SK-N-SH (cell line): ENCODE data around the gene PLEKHA6. TPM values are rescaled to one million over a fixed set of nuclear protein-coding genes. Genes with fewer than 3 reads are reported as not detected.
A peak's percentile ranks its signal among the peaks of the same experiment; 100 is the strongest.

Experiments
- CTCF ChIA-PET: fragments of 300-600, 350-600 bp; formaldehyde crosslinking; extraction: SDS; loops from one replicate; lab custom pipeline; 2021; lab: Yijun Ruan, JAX
- POLR2A ChIA-PET: fragments of 350-600 bp; sonication (Branson Sonifier 250); formaldehyde crosslinking; extraction: SDS; loops from one replicate; lab custom pipeline; 2020; ENCODE audit warnings: antibody characterized with exemption, inconsistent platforms; lab: Yijun Ruan, JAX
- DNase-seq: peaks from one replicate; pipeline ENCODE4 v3.0.0; 2012
- H2AFZ ChIP-seq: fragments of 200-600 bp; sonication (generic); 2 replicates; pipeline ENCODE4 v1.8.1; 2016; ENCODE audit warnings: antibody characterized with exemption, mild to moderate bottlenecking, low read depth
- H3F3A ChIP-seq: fragments of 200-600 bp; sonication (generic); replicated peaks from 2 replicates; pipeline ENCODE3; 2016; ENCODE audit warnings: antibody characterized with exemption, mild to moderate bottlenecking; ENCODE audit not compliant: insufficient read depth
- H3K27ac ChIP-seq, 2 experiments: fragments of 200-500 bp in 1 of 2; fragments of 200-600 bp in 1 of 2; sonication (Bioruptor generic) in 1 of 2; sonication (generic), shearing (Covaris generic) in 1 of 2; 2 replicates each; pipeline versions ENCODE4 v1.5.1 to v1.6.1; 2014 to 2016; ENCODE audit warnings: low read depth in 2 of 2, inconsistent platforms in 1 of 2, low read length in 1 of 2, mild to moderate bottlenecking in 1 of 2, mixed read lengths in 1 of 2
- H3K27me3 ChIP-seq: fragments of 200-600 bp; sonication (generic), shearing (Covaris generic); 2 replicates; pipeline ENCODE4 v1.6.1; 2016; ENCODE audit warnings: mixed run types; ENCODE audit not compliant: insufficient read depth
- H3K36me3 ChIP-seq, 2 experiments: fragments of 200-500 bp in 1 of 2; fragments of 200-600 bp in 1 of 2; sonication (Bioruptor generic) in 1 of 2; sonication (generic) in 1 of 2; replicated peaks in 1 of 2; 2 replicates each; pipeline versions ENCODE3 to v1.5.1; 2014 to 2016; ENCODE audit warnings: low read length in 1 of 2, mild to moderate bottlenecking in 1 of 2; ENCODE audit not compliant: insufficient read depth in 2 of 2, control insufficient read depth in 1 of 2
- H3K4me1 ChIP-seq, 2 experiments: fragments of 200-500 bp in 1 of 2; fragments of 200-600 bp in 1 of 2; sonication (Bioruptor generic) in 1 of 2; sonication (generic), shearing (Covaris generic) in 1 of 2; 2 replicates each; pipeline versions ENCODE4 v1.5.1 to v1.6.1; 2014 to 2016; ENCODE audit warnings: low read depth in 1 of 2, low read length in 1 of 2, mixed run types in 1 of 2; ENCODE audit not compliant: insufficient read depth in 2 of 2, control insufficient read depth in 1 of 2
- H3K4me2 ChIP-seq: fragments of 200-600 bp; sonication (generic), shearing (Covaris generic); 2 replicates; pipeline ENCODE4 v1.6.1; 2017; ENCODE audit warnings: mixed run types
- H3K4me3 ChIP-seq, 2 experiments: fragments of 200-500 bp in 1 of 2; fragments of 200-600 bp in 1 of 2; sonication (Bioruptor generic) in 1 of 2; sonication (generic), shearing (Covaris generic) in 1 of 2; 2 replicates each; pipeline versions ENCODE4 v1.5.1 to v1.8.1; 2014 to 2016; ENCODE audit warnings: low read depth in 2 of 2, inconsistent platforms in 1 of 2, low read length in 1 of 2, mild to moderate bottlenecking in 1 of 2, mixed read lengths in 1 of 2, moderate library complexity in 1 of 2
- H3K79me2 ChIP-seq: fragments of 200-600 bp; sonication (generic); 2 replicates; pipeline ENCODE4 v1.8.1; 2017; ENCODE audit warnings: mild to moderate bottlenecking; ENCODE audit not compliant: insufficient read depth
- H3K9ac ChIP-seq: fragments of 200-600 bp; sonication (generic); 2 replicates; pipeline ENCODE4 v1.6.1; 2017; ENCODE audit warnings: mixed run types
- H3K9me2 ChIP-seq: fragments of 200-600 bp; sonication (generic); 2 replicates; pipeline ENCODE4 v1.6.1; 2017; ENCODE audit warnings: mixed run types
- H3K9me3 ChIP-seq: fragments of 200-600 bp; sonication (generic); 2 replicates; pipeline ENCODE4 v1.6.1; 2017; ENCODE audit warnings: mixed run types, mild to moderate bottlenecking, moderate library complexity
- H4K20me1 ChIP-seq: fragments of 200-600 bp; sonication (generic); 2 replicates; pipeline ENCODE4 v1.6.1; 2017; ENCODE audit warnings: mild to moderate bottlenecking, mixed run types; ENCODE audit not compliant: insufficient read depth
- CHD2 ChIP-seq: fragments of 150-350 bp; IDR thresholded peaks from 2 replicates; pipeline ENCODE4 v1.6.1; 2018; ENCODE audit warnings: low read length; ENCODE audit not compliant: partially characterized antibody
- EZH2phosphoT487 ChIP-seq: fragments of 200-600 bp; sonication (generic); IDR thresholded peaks from 2 replicates; pipeline ENCODE4 v1.6.1; 2017; ENCODE audit warnings: low read depth, mixed run types, mild to moderate bottlenecking, antibody characterized with exemption, moderate library complexity, borderline replicate concordance
- FOSL2 ChIP-seq: IDR thresholded peaks from 2 replicates; pipeline ENCODE4 v1.4.0; 2012; ENCODE audit warnings: low read depth, mild to moderate bottlenecking, moderate library complexity, borderline replicate concordance
- FOXJ3 ChIP-seq: sonication (generic); formaldehyde crosslinking; IDR thresholded peaks from 2 replicates; pipeline ENCODE4 v1.5.1; 2020; ENCODE audit warnings: mild to moderate bottlenecking, missing genetic modification reagents
- IRF3 ChIP-seq: fragments of 150-350 bp; IDR thresholded peaks from 2 replicates; pipeline ENCODE4 v1.6.1; 2016; ENCODE audit warnings: mild to moderate bottlenecking, low read depth, low read length
- MAX ChIP-seq: IDR thresholded peaks from 2 replicates; pipeline ENCODE4 v1.4.0; 2012; ENCODE audit warnings: low read depth
- RCOR1 ChIP-seq: fragments of 150-350 bp; IDR thresholded peaks from 2 replicates; pipeline ENCODE4 v1.6.1; 2017; ENCODE audit warnings: antibody characterized with exemption, low read length
- RXRA ChIP-seq: IDR thresholded peaks from 2 replicates; pipeline ENCODE4 v1.4.0; 2012; ENCODE audit warnings: low read depth, mild to moderate bottlenecking, borderline replicate concordance
- SIN3A ChIP-seq: IDR thresholded peaks from 2 replicates; pipeline ENCODE4 v1.6.1; 2012; ENCODE audit warnings: low read depth, mild to moderate bottlenecking, low read length, moderate library complexity, borderline replicate concordance
- TCF12 ChIP-seq: IDR thresholded peaks from 2 replicates; pipeline ENCODE4 v1.4.0; 2012
- TEAD4 ChIP-seq: IDR thresholded peaks from 2 replicates; pipeline ENCODE4 v1.4.0; 2012; ENCODE audit warnings: mild to moderate bottlenecking, borderline replicate concordance; ENCODE audit not compliant: insufficient read depth
- ZBTB33 ChIP-seq: IDR thresholded peaks from 2 replicates; pipeline ENCODE4 v1.4.0; 2012; ENCODE audit warnings: low read depth, borderline replicate concordance
- WGBS: methylation state at CpG from one replicate; pipeline ENCODE4 v1.1.6; 2017; ENCODE audit warnings: low lambda C conversion rate; 5-methylcytosine and 5-hydroxymethylcytosine counted together
- polyA plus RNA-seq, 3 experiments: library from polyadenylated mRNA; depleted of rRNA; stranded (reverse); fragments of >200 nt; gene quantifications; 2 replicates each; pipeline ENCODE4 v1.2.3, GENCODE V29; 2012
- TF ChIP-seq, protein P1 (sequence below): fragments of 150-350 bp; IDR thresholded peaks from 2 replicates; pipeline ENCODE4 v1.6.1; 2017; ENCODE audit warnings: antibody characterized with exemption, low read length, low read depth, borderline replicate concordance
- TF ChIP-seq, protein P2 (sequence below): IDR thresholded peaks from 2 replicates; pipeline ENCODE4; 2012

The PLEKHA6 gene
- polyA plus RNA-seq, 1 of the 3 experiments (the other 2 are of a cell fraction), result 1.2 TPM

- H4K20me1 ChIP-seq, result no peaks in the 10 kb centered on the region
- DNase-seq, result no peak
- TF ChIP-seq TEAD4, result no peak
- TF ChIP-seq MAX, result no peak
- 0 out of 2 replicates have a peak, but pooled peaks have one; percentile 32 for TF ChIP-seq FOSL2
- peak; percentile 47; the same call in 1 of the 2 replicates for TF ChIP-seq TCF12
- H3F3A ChIP-seq, result peaks cover 12% of the 10 kb centered on the region
- H3K27ac ChIP-seq, result peak overlapping the region in 1 of 2 experiments; percentile 23; a peak in 1 of 4 replicates
- H3K79me2 ChIP-seq, result no peaks in the 10 kb centered on the region
- no peaks in the 10 kb centered on the region for H3K36me3 ChIP-seq
- H3K27me3 ChIP-seq, result no peaks in the 10 kb centered on the region; the same call in 1 of the 2 replicates
- H3K9ac ChIP-seq, result no peak overlapping the region
- H2AFZ ChIP-seq, result no peak overlapping the region
- peaks cover 0 to 75% of the 10 kb centered on the region in 2 experiments; a peak in 2 of 4 replicates for H3K4me1 ChIP-seq
- no peak overlapping the region for H3K4me3 ChIP-seq
- no peaks in the 10 kb centered on the region for H3K9me3 ChIP-seq
- ChIA-PET CTCF (interaction anchor here (0.7 to 2.8 kb wide), 13 partner anchors 9 to 179 kb away, joined by 3 to 12 read pairs (median 4); no protein-coding TSS in a partner anchor), POLR2A (interaction anchor here (2.3 kb wide), 1 partner anchor 18 kb away, joined by 8 read pairs; the partner anchor contains the start of gene PLEKHA6)
- H3K9me2 ChIP-seq, result no peaks in the 10 kb centered on the region
- no peak overlapping the region for H3K4me2 ChIP-seq
Measured at GRCh38 chr1:204341380-204341779, 18.3 kb downstream of the PLEKHA6 start.

GRCh38 chr1:204340081-204340889, 19.4 kb downstream of the PLEKHA6 start:
- Histone ChIP-seq H3K9me2 (no peaks in the 10 kb centered on the region), H3K27me3 (no peaks in the 10 kb centered on the region; the same call in 1 of the 2 replicates), H3K9me3 (no peaks in the 10 kb centered on the region), H4K20me1 (no peaks in the 10 kb centered on the region), H3K27ac (peak overlapping the region in 1 of 2 experiments; percentile 67; a peak in 2 of 4 replicates), H3K4me2 (no peak overlapping the region), H3K4me1 (peaks cover 0 to 75% of the 10 kb centered on the region in 2 experiments; a peak in 2 of 4 replicates), H3F3A (peaks cover 12% of the 10 kb centered on the region), H3K4me3 (no peak overlapping the region), H2AFZ (no peak overlapping the region), H3K9ac (no peak overlapping the region), H3K36me3 (no peaks in the 10 kb centered on the region), H3K79me2 (no peaks in the 10 kb centered on the region)
- TF ChIP-seq MAX, result no peak
- TF ChIP-seq, protein P1, sequence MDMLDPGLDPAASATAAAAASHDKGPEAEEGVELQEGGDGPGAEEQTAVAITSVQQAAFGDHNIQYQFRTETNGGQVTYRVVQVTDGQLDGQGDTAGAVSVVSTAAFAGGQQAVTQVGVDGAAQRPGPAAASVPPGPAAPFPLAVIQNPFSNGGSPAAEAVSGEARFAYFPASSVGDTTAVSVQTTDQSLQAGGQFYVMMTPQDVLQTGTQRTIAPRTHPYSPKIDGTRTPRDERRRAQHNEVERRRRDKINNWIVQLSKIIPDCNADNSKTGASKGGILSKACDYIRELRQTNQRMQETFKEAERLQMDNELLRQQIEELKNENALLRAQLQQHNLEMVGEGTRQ, result no peak
- TF ChIP-seq SIN3A, result no peak
- TF ChIP-seq EZH2phosphoT487, result no peak
- TF ChIP-seq RXRA, result no peak
- no peak for TF ChIP-seq RCOR1
- no peak for TF ChIP-seq IRF3
- no peak for TF ChIP-seq ZBTB33
- no peak for TF ChIP-seq CHD2
- TF ChIP-seq, protein P2, sequence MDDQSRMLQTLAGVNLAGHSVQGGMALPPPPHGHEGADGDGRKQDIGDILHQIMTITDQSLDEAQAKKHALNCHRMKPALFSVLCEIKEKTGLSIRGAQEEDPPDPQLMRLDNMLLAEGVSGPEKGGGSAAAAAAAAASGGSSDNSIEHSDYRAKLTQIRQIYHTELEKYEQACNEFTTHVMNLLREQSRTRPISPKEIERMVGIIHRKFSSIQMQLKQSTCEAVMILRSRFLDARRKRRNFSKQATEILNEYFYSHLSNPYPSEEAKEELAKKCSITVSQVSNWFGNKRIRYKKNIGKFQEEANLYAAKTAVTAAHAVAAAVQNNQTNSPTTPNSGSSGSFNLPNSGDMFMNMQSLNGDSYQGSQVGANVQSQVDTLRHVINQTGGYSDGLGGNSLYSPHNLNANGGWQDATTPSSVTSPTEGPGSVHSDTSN, result no peak
- no peak for TF ChIP-seq FOXJ3 (CRISPR knock-in tag)
- no peak for DNase-seq
- ChIA-PET CTCF (interaction anchor here (1.0 to 1.9 kb wide), 6 partner anchors 10 to 178 kb away, joined by 3 to 4 read pairs (median 4); no protein-coding TSS in a partner anchor), POLR2A (interaction anchor here (0.7 to 2.3 kb wide), 3 partner anchors 9 to 19 kb away, joined by 4 to 8 read pairs (median 5); partner anchors contain the start of gene PLEKHA6)
- 82% methylated on average over 12 of the region's 12 CpGs for WGBS
